Measurements from ENCODE around the gene ZGLP1.

ZGLP1 gene

GRCh38 chr19:10292789-10293636 is 16.6 kb downstream of the ZGLP1 start:
- Histone ChIP-seq H3K27me3 (ENCODE audit: insufficient read depth, low read length) (0 out of 2 replicates have a peak, but pooled peaks cover 3% of the 10 kb centered on the region), H3K4me1 (ENCODE audit: control insufficient read depth, insufficient read depth, low read length, unreplicated experiment) (no peaks in the 10 kb centered on the region), H3K4me3 (ENCODE audit: low read depth, low read length) (0 out of 2 replicates have a peak overlapping the region, but pooled peaks have one; percentile 12), H3K27ac (ENCODE audit: low read depth, low read length) (no peak overlapping the region), H3K36me3 (ENCODE audit: insufficient read depth, low read length) (0 out of 2 replicates have a peak, but pooled peaks cover 3% of the 10 kb centered on the region), H3K79me2 (ENCODE audit: control insufficient read depth, insufficient read depth, low read length, unreplicated experiment) (no peaks in the 10 kb centered on the region), H2AFZ (ENCODE audit: low read length, unreplicated experiment) (no peak overlapping the region)

GRCh38 chr19:10292206-10292788 is 17.3 kb downstream of the ZGLP1 start:
- H3K36me3 ChIP-seq (ENCODE audit: insufficient read depth, low read length): 0 out of 2 replicates have a peak, but pooled peaks cover 3% of the 10 kb centered on the region
- H2AFZ ChIP-seq (ENCODE audit: low read length, unreplicated experiment): no peak overlapping the region
- no peaks in the 10 kb centered on the region for H3K79me2 ChIP-seq (ENCODE audit: control insufficient read depth, insufficient read depth, low read length, unreplicated experiment)
- H3K4me3 ChIP-seq (ENCODE audit: low read depth, low read length): peak overlapping the region; percentile 85
- H3K4me1 ChIP-seq (ENCODE audit: control insufficient read depth, insufficient read depth, low read length, unreplicated experiment): no peaks in the 10 kb centered on the region
- no peak overlapping the region for H3K27ac ChIP-seq (ENCODE audit: low read depth, low read length)
- H3K27me3 ChIP-seq (ENCODE audit: insufficient read depth, low read length): 0 out of 2 replicates have a peak, but pooled peaks cover 3% of the 10 kb centered on the region

- Histone ChIP-seq H3K79me2 (ENCODE audit: control insufficient read depth, insufficient read depth, low read length, unreplicated experiment) (no peaks in the 10 kb centered on the region), H3K4me1 (ENCODE audit: control insufficient read depth, insufficient read depth, low read length, unreplicated experiment) (no peaks in the 10 kb centered on the region), H3K27me3 (ENCODE audit: insufficient read depth, low read length) (0 out of 2 replicates have a peak, but pooled peaks cover 3% of the 10 kb centered on the region), H3K36me3 (ENCODE audit: insufficient read depth, low read length) (0 out of 2 replicates have a peak, but pooled peaks cover 3% of the 10 kb centered on the region), H3K4me3 (ENCODE audit: low read depth, low read length) (peak overlapping the region; percentile 85), H3K27ac (ENCODE audit: low read depth, low read length) (no peak overlapping the region), H2AFZ (ENCODE audit: low read length, unreplicated experiment) (peak overlapping the region; percentile 45)
Measured at GRCh38 chr19:10291554-10292205, 17.9 kb downstream of the ZGLP1 start.

GRCh38 chr19:10290876-10291553 is 18.6 kb downstream of the ZGLP1 start:
- no peaks in the 10 kb centered on the region for H3K4me1 ChIP-seq (ENCODE audit: control insufficient read depth, insufficient read depth, low read length, unreplicated experiment)
- H3K79me2 ChIP-seq (ENCODE audit: control insufficient read depth, insufficient read depth, low read length, unreplicated experiment): no peaks in the 10 kb centered on the region
- 0 out of 2 replicates have a peak, but pooled peaks cover 3% of the 10 kb centered on the region for H3K36me3 ChIP-seq (ENCODE audit: insufficient read depth, low read length)
- peak overlapping the region; percentile 45 for H2AFZ ChIP-seq (ENCODE audit: low read length, unreplicated experiment)
- no peak overlapping the region for H3K27ac ChIP-seq (ENCODE audit: low read depth, low read length)
- H3K27me3 ChIP-seq (ENCODE audit: insufficient read depth, low read length): 0 out of 2 replicates have a peak, but pooled peaks cover 3% of the 10 kb centered on the region
- H3K4me3 ChIP-seq (ENCODE audit: low read depth, low read length): peak overlapping the region; percentile 85

GRCh38 chr19:10290357-10290875 is 19.2 kb downstream of the ZGLP1 start:
- H3K4me3 ChIP-seq (ENCODE audit: low read depth, low read length): peak overlapping the region; percentile 85
- H3K36me3 ChIP-seq (ENCODE audit: insufficient read depth, low read length): peaks cover 3% of the 10 kb centered on the region; the same call in 1 of the 2 replicates
- H3K79me2 ChIP-seq (ENCODE audit: control insufficient read depth, insufficient read depth, low read length, unreplicated experiment): no peaks in the 10 kb centered on the region
- H3K27ac ChIP-seq (ENCODE audit: low read depth, low read length): peak overlapping the region; percentile 13; the same call in 1 of the 2 replicates
- H3K4me1 ChIP-seq (ENCODE audit: control insufficient read depth, insufficient read depth, low read length, unreplicated experiment): no peaks in the 10 kb centered on the region
- H3K27me3 ChIP-seq (ENCODE audit: insufficient read depth, low read length): 0 out of 2 replicates have a peak, but pooled peaks cover 3% of the 10 kb centered on the region
- peak overlapping the region; percentile 58 for H2AFZ ChIP-seq (ENCODE audit: low read length, unreplicated experiment)

- Histone ChIP-seq H3K36me3 (ENCODE audit: insufficient read depth, low read length) (peaks cover 3% of the 10 kb centered on the region; the same call in 1 of the 2 replicates), H2AFZ (ENCODE audit: low read length, unreplicated experiment) (peak within 1 kb of the TSS; percentile 58), H3K4me3 (ENCODE audit: low read depth, low read length) (peak within 1 kb of the TSS; percentile 85), H3K27ac (ENCODE audit: low read depth, low read length) (peak within 1 kb of the TSS; percentile 45; the same call in 1 of the 2 replicates), H3K27me3 (ENCODE audit: insufficient read depth, low read length) (0 out of 2 replicates have a peak, but pooled peaks cover 3% of the 10 kb centered on the region), H3K4me1 (ENCODE audit: control insufficient read depth, insufficient read depth, low read length, unreplicated experiment) (no peaks in the 10 kb centered on the region), H3K79me2 (ENCODE audit: control insufficient read depth, insufficient read depth, low read length, unreplicated experiment) (no peaks in the 10 kb centered on the region)
Measured at GRCh38 chr19:10289836-10290356, 19.7 kb downstream of the ZGLP1 start, which contains the start of gene ICAM5. TSS of gene ICAM5 (plus strand) at chr19:10289952. CDS start at chr19:10290044, 92 bp downstream.

GRCh38 chr19:10289167-10289835 is 20.3 kb downstream of the ZGLP1 start:
- H3K79me2 ChIP-seq (ENCODE audit: control insufficient read depth, insufficient read depth, low read length, unreplicated experiment): no peaks in the 10 kb centered on the region
- H3K4me1 ChIP-seq (ENCODE audit: control insufficient read depth, insufficient read depth, low read length, unreplicated experiment): no peaks in the 10 kb centered on the region
- H2AFZ ChIP-seq (ENCODE audit: low read length, unreplicated experiment): no peak overlapping the region
- 0 out of 2 replicates have a peak, but pooled peaks cover 3% of the 10 kb centered on the region for H3K27me3 ChIP-seq (ENCODE audit: insufficient read depth, low read length)
- H3K4me3 ChIP-seq (ENCODE audit: low read depth, low read length): peak overlapping the region; percentile 85
- H3K36me3 ChIP-seq (ENCODE audit: insufficient read depth, low read length): peaks cover 3% of the 10 kb centered on the region; the same call in 1 of the 2 replicates
- H3K27ac ChIP-seq (ENCODE audit: low read depth, low read length): peak overlapping the region; percentile 45; the same call in 1 of the 2 replicates

GRCh38 chr19:10288662-10289166 is 20.9 kb downstream of the ZGLP1 start:
- H3K4me3 ChIP-seq (ENCODE audit: low read depth, low read length): peak overlapping the region; percentile 85
- 0 out of 2 replicates have a peak, but pooled peaks cover 3% of the 10 kb centered on the region for H3K27me3 ChIP-seq (ENCODE audit: insufficient read depth, low read length)

More at GRCh38 chr19:10288662-10289166, 20.9 kb downstream of the ZGLP1 start:
- peak overlapping the region; percentile 45; the same call in 1 of the 2 replicates for H3K27ac ChIP-seq (ENCODE audit: low read depth, low read length)
- H3K4me1 ChIP-seq (ENCODE audit: control insufficient read depth, insufficient read depth, low read length, unreplicated experiment): no peaks in the 10 kb centered on the region
- H2AFZ ChIP-seq (ENCODE audit: low read length, unreplicated experiment): no peak overlapping the region
- H3K36me3 ChIP-seq (ENCODE audit: insufficient read depth, low read length): peaks cover 3% of the 10 kb centered on the region; the same call in 1 of the 2 replicates
- no peaks in the 10 kb centered on the region for H3K79me2 ChIP-seq (ENCODE audit: control insufficient read depth, insufficient read depth, low read length, unreplicated experiment)

Data from ACC112 (cell line).